Measurements from ENCODE around the gene PACRG. TPM values are rescaled to one million over a fixed set of nuclear protein-coding genes. Genes with fewer than 3 reads are reported as not detected.
A peak's percentile ranks its signal among the peaks of the same experiment; 100 is the strongest.
"Not testable (repeated sequence)": the region's sequence is repeated elsewhere in the genome, so short reads cannot be mapped to it uniquely, and the experiment has no call there.

Gene PACRG
- total RNA-seq: not detected

DNA sequence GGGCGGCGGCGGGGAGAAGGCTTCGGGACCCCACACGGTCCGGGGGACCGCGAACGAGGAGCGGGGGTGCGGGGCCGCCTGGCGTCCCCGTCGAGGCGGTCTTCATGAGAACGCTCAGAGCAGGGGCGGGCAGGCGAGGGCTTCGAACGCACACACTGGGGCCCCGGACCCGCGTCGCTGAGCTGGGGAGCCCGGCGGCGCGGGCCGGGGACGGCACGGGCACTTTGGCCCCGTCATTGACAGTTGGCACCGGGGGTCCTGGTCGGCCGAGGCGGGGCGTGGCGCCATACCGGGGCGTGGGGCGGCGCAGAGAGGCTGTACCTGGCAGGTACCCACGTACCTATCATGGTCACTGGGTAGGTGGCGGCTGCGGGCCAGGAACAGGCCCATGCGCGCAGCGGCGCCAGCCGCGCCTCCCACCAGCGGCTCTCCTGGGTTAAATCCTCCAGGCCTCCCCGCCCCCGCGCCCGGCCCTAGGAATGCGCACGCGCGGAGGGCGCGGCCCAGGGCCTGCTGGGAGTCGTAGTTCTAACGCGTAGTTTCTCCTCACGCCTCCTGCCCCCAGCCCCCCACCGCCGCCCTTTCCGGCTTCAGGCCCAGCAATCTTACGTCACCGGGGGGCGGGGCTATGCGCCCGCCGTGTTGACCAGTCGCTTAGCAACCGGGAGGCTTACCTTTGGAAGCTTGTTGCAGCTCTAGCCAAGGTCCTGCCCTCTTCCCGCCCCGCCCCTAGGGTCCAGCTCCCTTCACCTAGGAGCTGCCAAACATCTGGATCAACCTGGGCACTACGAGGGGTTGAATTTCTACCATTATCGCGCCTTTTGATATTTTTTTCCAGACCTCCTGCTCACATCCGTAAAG lies at the start of gene PACRG, which contains the start of gene PRKN:
TSS of gene PACRG (plus strand) at position 653 of the 861 bp plus-strand sequence.
TSS of gene PRKN (minus strand) at position 445 of the 861 bp plus-strand sequence.
- peak within 1 kb of the TSS; percentile 84 for H3K27ac Mint-ChIP-seq
- ATAC-seq (peak; percentile 97), DNase-seq (peak; percentile 99)
- ChIA-PET POLR2A (no interaction called here), CTCF (interaction anchor here (0.7 kb wide), 1 partner anchor 812 kb away, joined by 5 read pairs; no protein-coding TSS in a partner anchor)
- H3K9me3 Mint-ChIP-seq (ENCODE audit: low read depth): no peaks in the 10 kb centered on the region
- peak within 1 kb of the TSS; percentile 77 for H3K4me3 Mint-ChIP-seq
- H3K36me3 Mint-ChIP-seq (ENCODE audit: low read depth): peaks cover 1% of the 10 kb centered on the region
- H3K4me1 Mint-ChIP-seq: peaks cover 11% of the 10 kb centered on the region
- intact Hi-C loops (cut with DNase I, micrococcal nuclease): loop anchor here (1.0 to 5.0 kb wide), 4 partner anchors 685 to 1736 kb away; partner anchors contain the start of genes AGPAT4 (in 1 of the 2), MAP3K4 (in 1 of the 2) and QKI (in 1 of the 2)
- H3K27me3 Mint-ChIP-seq: no peaks in the 10 kb centered on the region

DNA sequence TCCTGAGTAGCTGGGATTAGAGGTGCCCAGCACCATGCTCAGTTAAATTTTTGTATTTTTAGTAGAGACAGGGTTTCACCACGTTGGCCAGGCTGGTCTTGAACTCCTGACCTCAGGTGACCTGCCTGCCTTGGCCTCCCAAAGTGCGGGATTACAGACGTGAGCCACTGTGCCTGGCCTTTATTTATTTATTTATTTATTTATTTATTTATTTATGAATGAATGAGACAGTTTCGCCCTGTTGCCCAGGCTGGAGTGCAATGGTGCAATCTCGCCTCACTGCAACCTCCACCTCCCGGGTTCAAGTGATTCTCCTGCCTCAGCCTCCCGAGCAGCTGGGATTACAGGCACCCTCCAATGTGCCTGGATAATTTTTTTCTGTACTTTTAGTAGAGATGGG lies 48.9 kb upstream of the PACRG start:
- H3K36me3 Mint-ChIP-seq (ENCODE audit: low read depth); DNase-seq; H3K27me3 Mint-ChIP-seq; intact Hi-C loops (cut with DNase I, micrococcal nuclease); POLR2A ChIA-PET; H3K4me1 Mint-ChIP-seq; H3K4me3 Mint-ChIP-seq; CTCF ChIA-PET; H3K27ac Mint-ChIP-seq; ATAC-seq; H3K9me3 Mint-ChIP-seq (ENCODE audit: low read depth): not testable (repeated sequence)

DNA sequence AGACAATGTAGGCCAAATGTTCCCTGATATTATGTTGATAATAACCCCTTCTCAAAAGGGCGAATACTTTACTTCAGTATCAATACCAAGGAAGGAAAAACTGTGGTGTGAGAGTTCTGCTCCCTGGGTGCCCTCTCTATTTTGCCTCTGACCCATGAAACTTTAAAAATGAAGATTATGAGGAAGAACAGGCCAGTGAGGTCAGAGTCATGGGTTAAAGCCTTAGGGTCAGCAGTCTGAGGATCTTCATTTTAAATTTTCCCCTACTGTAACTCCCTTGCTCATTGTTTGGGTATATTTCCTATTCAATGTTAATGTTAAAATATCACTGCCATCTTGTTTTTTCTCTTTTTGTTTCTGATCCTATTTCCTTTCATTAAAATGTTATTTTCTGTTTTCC lies 48.1 kb upstream of the PACRG start:
- no peaks in the 10 kb centered on the region for H3K27me3 Mint-ChIP-seq
- no peak overlapping the region for H3K4me3 Mint-ChIP-seq
- H3K9me3 Mint-ChIP-seq (ENCODE audit: low read depth): peaks cover 3% of the 10 kb centered on the region
- POLR2A ChIA-PET: no interaction called here
- no peak for ATAC-seq
- DNase-seq: no peak
- H3K36me3 Mint-ChIP-seq (ENCODE audit: low read depth): no peaks in the 10 kb centered on the region
- CTCF ChIA-PET: no interaction called here
- no peak overlapping the region for H3K27ac Mint-ChIP-seq
- H3K4me1 Mint-ChIP-seq: no peaks in the 10 kb centered on the region
- intact Hi-C loops (cut with DNase I, micrococcal nuclease): no loop called here

DNA sequence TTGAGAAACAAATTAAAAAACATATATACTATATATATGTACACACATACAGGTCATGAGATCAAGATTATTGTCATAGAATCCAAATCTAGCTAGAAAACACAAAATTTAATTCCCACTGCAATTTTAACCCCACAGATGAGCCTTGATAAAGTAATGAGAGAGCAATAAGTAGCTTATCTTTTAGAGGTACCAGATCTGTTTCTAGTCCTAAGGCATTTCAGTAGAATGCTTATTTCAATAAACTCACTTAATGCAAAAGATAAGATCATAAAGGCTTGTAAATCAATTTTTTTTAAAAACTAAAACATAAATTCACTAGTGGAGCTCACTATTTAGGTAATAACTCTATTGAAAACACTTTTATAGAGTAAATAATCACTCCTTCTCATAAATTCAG lies 47.4 kb upstream of the PACRG start:
- intact Hi-C loops (cut with DNase I, micrococcal nuclease): no loop called here
- ChIA-PET CTCF (no interaction called here), POLR2A (no interaction called here)
- Mint-ChIP-seq H3K4me1 (no peaks in the 10 kb centered on the region), H3K27me3 (no peaks in the 10 kb centered on the region), H3K27ac (no peak overlapping the region), H3K36me3 (ENCODE audit: low read depth) (no peaks in the 10 kb centered on the region), H3K4me3 (no peak overlapping the region), H3K9me3 (ENCODE audit: low read depth) (peaks cover 3% of the 10 kb centered on the region)
- no peak for ATAC-seq
- DNase-seq: no peak

DNA sequence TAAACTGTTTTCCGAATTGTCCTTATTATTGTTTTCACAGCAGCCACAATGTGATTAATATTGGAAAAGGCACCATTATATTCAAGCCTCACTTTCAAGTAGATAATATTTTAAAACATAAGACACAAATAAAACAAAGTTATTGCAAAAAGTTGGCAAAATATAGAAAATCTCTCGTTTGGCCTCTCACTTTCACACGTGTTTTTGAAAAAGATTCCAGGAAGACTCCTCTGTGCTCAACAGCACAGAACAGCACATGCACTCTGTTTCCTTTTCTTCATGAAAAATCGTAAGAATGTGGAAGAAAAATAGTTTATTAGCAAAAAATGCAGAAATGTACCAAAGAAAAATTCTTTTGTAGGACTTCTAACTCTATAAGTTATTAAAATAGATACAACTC lies 46.9 kb upstream of the PACRG start:
- peaks cover 3% of the 10 kb centered on the region for H3K9me3 Mint-ChIP-seq (ENCODE audit: low read depth)
- POLR2A ChIA-PET: no interaction called here
- no peaks in the 10 kb centered on the region for H3K4me1 Mint-ChIP-seq
- no peak overlapping the region for H3K4me3 Mint-ChIP-seq
- H3K27ac Mint-ChIP-seq: no peak overlapping the region
- CTCF ChIA-PET: no interaction called here
- intact Hi-C loops (cut with DNase I, micrococcal nuclease): no loop called here
- DNase-seq: no peak
- no peaks in the 10 kb centered on the region for H3K27me3 Mint-ChIP-seq
- ATAC-seq: no peak
- no peaks in the 10 kb centered on the region for H3K36me3 Mint-ChIP-seq (ENCODE audit: low read depth)

DNA sequence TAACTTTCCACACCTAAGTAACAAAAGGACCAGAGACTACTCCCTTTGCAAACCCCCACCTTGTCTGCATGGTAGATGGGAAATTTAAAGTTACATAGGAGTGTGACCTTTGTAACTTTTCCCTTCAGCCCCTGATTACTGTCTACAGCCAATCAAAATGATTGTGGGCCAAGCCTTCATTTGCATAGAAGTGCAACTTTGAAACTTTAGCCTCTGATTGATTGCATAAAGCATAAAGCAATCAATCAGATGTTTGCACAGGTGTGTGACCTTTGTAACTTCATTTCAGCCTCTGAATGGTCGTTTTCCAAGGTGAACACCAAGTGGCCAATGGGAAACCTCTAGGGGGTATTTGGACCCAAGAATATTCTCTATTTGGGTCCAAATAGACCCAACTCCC lies 46.3 kb upstream of the PACRG start:
- H3K27ac Mint-ChIP-seq: no peak overlapping the region
- H3K4me3 Mint-ChIP-seq: no peak overlapping the region
- DNase-seq (no peak), ATAC-seq (no peak)
- H3K36me3 Mint-ChIP-seq (ENCODE audit: low read depth): no peaks in the 10 kb centered on the region
- H3K4me1 Mint-ChIP-seq: no peaks in the 10 kb centered on the region
- H3K27me3 Mint-ChIP-seq: no peaks in the 10 kb centered on the region
- ChIA-PET POLR2A (no interaction called here), CTCF (no interaction called here)
- peaks cover 3% of the 10 kb centered on the region for H3K9me3 Mint-ChIP-seq (ENCODE audit: low read depth)
- intact Hi-C loops (cut with DNase I, micrococcal nuclease): no loop called here

DNA sequence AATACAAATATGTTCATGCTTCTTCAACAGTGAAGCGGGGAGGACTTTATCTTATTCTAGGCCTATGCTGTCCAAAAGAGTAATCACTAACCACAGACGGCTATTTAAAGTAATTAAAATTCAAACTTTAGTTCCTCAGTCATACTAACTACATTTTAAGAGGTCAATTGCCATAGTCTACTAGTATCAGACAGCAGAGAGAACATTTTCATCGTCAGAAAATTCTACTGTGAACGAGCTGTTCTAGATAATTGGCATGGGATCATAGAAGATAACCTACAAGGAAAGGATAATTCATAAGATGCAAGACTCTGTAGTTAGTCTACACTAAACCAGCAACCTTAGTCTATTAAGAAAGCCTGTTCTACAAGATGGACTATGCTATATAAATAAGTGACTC lies 44.6 kb upstream of the PACRG start:
- intact Hi-C loops (cut with DNase I, micrococcal nuclease): no loop called here

DNA sequence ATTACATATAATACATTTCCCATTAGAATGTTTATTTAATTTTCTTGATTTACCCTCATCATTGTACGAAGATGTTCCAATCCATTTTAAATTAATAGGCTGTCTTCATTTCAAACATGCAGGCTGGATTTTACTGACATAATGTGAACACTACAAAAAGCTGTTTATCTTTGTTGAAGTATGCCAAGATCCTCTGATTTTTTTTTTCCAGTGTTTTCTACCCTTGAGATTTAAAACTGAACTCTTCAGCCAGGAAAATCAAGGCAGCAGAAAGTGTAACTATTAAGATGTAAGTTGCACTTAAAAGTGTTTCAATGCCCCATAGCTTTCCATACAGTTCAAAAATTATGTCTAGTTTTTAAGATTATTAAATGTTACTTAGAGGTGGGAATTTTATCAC lies 43.7 kb upstream of the PACRG start:
- intact Hi-C loops (cut with DNase I, micrococcal nuclease): no loop called here

More for the DNA sequence above, 44.6 kb upstream of the PACRG start:
- Mint-ChIP-seq H3K36me3 (ENCODE audit: low read depth) (no peaks in the 10 kb centered on the region), H3K27me3 (no peaks in the 10 kb centered on the region), H3K4me3 (no peak overlapping the region), H3K4me1 (no peaks in the 10 kb centered on the region), H3K9me3 (ENCODE audit: low read depth) (peaks cover 3% of the 10 kb centered on the region), H3K27ac (no peak overlapping the region)
- ChIA-PET POLR2A (no interaction called here), CTCF (no interaction called here)
- no peak for ATAC-seq
- no peak for DNase-seq

DNA sequence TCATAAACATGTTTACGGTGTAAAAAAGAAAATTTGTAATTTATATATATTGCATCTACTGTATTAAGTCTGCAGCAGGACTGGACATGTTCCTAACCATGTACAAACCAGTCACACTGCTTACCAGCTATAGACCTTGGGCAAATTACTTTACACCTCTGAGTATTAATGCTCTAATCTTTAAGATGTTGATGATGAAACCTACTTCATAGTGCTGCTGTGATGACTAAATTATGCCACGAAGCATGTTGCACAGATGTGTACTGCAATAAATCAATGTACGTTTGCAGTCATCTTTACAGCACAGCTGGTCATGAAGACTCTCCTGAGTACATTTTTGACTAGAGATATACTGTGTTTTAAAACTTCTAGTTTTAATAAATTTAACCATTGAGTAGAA lies 42.8 kb upstream of the PACRG start:
- ChIA-PET CTCF (no interaction called here), POLR2A (no interaction called here)
- intact Hi-C loops (cut with DNase I, micrococcal nuclease): no loop called here
- H3K4me3 Mint-ChIP-seq: no peak overlapping the region
- H3K4me1 Mint-ChIP-seq: no peaks in the 10 kb centered on the region
- peaks cover 3% of the 10 kb centered on the region for H3K9me3 Mint-ChIP-seq (ENCODE audit: low read depth)
- DNase-seq (no peak), ATAC-seq (no peak)
- H3K36me3 Mint-ChIP-seq (ENCODE audit: low read depth): no peaks in the 10 kb centered on the region
- H3K27ac Mint-ChIP-seq: no peak overlapping the region
- H3K27me3 Mint-ChIP-seq: no peaks in the 10 kb centered on the region

More for the DNA sequence above, 43.7 kb upstream of the PACRG start:
- ChIA-PET POLR2A (no interaction called here), CTCF (no interaction called here)
- no peak overlapping the region for H3K4me3 Mint-ChIP-seq
- H3K36me3 Mint-ChIP-seq (ENCODE audit: low read depth): no peaks in the 10 kb centered on the region
- H3K27ac Mint-ChIP-seq: no peak overlapping the region
- peaks cover 3% of the 10 kb centered on the region for H3K9me3 Mint-ChIP-seq (ENCODE audit: low read depth)
- no peaks in the 10 kb centered on the region for H3K27me3 Mint-ChIP-seq
- H3K4me1 Mint-ChIP-seq: no peaks in the 10 kb centered on the region
- ATAC-seq (no peak), DNase-seq (no peak)

DNA sequence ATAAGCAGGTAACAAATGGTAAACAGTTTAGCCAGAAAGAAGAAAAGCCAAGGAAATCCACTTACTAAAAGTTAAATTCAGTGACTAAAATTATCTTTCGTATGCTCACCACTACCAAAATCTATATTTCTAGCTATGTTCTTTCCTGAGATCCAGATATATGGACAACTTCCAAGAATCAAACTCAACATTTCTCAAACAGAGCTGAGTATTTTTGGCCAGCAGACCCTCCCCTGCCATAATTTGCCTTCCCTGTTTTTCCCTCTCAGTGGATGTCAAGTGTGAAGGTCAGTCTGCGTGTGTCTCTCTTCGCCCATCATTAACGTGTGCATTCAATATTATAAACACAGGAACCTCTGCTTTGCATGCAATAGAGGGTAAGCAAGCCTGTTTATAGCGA lies 42.2 kb upstream of the PACRG start:
- no peak for DNase-seq
- intact Hi-C loops (cut with DNase I, micrococcal nuclease): no loop called here
- ChIA-PET CTCF (no interaction called here), POLR2A (no interaction called here)
- ATAC-seq: no peak
- Mint-ChIP-seq H3K4me1 (no peaks in the 10 kb centered on the region), H3K9me3 (ENCODE audit: low read depth) (peaks cover 3% of the 10 kb centered on the region), H3K4me3 (no peak overlapping the region), H3K27ac (no peak overlapping the region), H3K36me3 (ENCODE audit: low read depth) (no peaks in the 10 kb centered on the region), H3K27me3 (no peaks in the 10 kb centered on the region)

DNA sequence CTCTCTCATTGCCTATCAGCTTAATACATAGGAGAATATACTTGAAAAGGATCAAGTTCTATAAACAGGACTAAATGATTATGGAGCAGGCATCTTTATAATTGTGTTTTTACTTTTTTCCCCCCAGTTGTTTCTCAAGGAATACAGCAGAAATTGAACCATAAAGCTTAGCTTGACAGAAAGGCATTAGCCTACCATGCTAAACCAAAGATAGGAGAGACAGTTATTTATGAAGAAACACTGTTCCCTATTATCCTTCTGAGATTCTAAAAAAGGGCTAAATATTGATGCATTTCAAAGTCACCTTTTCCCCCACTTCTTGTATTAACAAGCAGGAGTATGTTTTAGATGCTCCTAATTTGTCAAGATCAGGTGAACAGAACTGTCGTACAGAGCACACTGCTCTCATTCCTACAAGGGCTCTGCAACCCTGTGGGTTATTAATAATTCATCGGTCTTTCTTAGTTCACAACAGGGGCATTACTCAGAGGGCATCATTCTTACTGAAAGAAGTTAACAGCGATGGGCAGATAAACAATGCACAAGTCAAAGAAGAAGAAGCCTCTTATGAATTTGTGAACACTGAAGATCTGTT lies 38.9 kb upstream of the PACRG start:
- Mint-ChIP-seq H3K36me3 (ENCODE audit: low read depth) (no peaks in the 10 kb centered on the region), H3K27me3 (no peaks in the 10 kb centered on the region), H3K4me3 (no peak overlapping the region), H3K27ac (no peak overlapping the region), H3K9me3 (ENCODE audit: low read depth) (no peaks in the 10 kb centered on the region), H3K4me1 (no peaks in the 10 kb centered on the region)
- intact Hi-C loops (cut with DNase I, micrococcal nuclease): no loop called here
- DNase-seq (no peak), ATAC-seq (no peak)
- POLR2A ChIA-PET: no interaction called here
- CTCF ChIA-PET: no interaction called here

DNA sequence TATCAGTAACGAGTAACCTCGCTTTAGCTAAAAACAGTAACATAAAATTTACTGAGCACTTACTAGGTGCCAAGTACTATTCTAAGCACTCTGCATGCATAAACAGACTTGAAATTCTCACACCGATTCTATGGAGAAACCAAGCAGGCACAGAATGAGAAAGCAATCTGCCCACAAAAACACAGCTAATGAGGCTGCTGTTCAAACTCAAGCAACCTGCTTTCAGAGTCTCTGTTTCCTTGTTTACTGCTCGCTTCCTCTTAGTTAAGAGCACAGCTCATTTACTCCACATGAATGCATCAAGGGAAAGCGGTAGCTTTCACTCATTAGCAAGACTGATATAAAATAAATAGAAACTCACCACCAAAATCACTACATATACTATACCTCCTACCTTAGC lies 37.6 kb upstream of the PACRG start:
- no peaks in the 10 kb centered on the region for H3K27me3 Mint-ChIP-seq

More for the DNA sequence above, 37.6 kb upstream of the PACRG start:
- ChIA-PET POLR2A (no interaction called here), CTCF (no interaction called here)
- DNase-seq: no peak
- Mint-ChIP-seq H3K4me1 (no peaks in the 10 kb centered on the region), H3K9me3 (ENCODE audit: low read depth) (no peaks in the 10 kb centered on the region), H3K27ac (no peak overlapping the region), H3K4me3 (no peak overlapping the region), H3K36me3 (ENCODE audit: low read depth) (no peaks in the 10 kb centered on the region)
- no peak for ATAC-seq
- intact Hi-C loops (cut with DNase I, micrococcal nuclease): no loop called here
